Stimulated activated CD8-positive, alpha-beta memory T cell treated with anti-CD3 and anti-CD28 coated beads, Interleukin-4, amount 100 ng/mL, for 24 hours (primary cell): ENCODE measurements around the gene PRR15L.
"Not testable (repeated sequence)": the region's sequence is repeated elsewhere in the genome, so short reads cannot be mapped to it uniquely, and the experiment has no call there.

Source experiments
- DNase-seq: peaks from one replicate; pipeline ENCODE4 v3.0.0-alpha.2; 2020; ENCODE audit warnings: low read depth

Gene PRR15L, protein sequence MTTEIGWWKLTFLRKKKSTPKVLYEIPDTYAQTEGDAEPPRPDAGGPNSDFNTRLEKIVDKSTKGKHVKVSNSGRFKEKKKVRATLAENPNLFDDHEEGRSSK

DNA sequence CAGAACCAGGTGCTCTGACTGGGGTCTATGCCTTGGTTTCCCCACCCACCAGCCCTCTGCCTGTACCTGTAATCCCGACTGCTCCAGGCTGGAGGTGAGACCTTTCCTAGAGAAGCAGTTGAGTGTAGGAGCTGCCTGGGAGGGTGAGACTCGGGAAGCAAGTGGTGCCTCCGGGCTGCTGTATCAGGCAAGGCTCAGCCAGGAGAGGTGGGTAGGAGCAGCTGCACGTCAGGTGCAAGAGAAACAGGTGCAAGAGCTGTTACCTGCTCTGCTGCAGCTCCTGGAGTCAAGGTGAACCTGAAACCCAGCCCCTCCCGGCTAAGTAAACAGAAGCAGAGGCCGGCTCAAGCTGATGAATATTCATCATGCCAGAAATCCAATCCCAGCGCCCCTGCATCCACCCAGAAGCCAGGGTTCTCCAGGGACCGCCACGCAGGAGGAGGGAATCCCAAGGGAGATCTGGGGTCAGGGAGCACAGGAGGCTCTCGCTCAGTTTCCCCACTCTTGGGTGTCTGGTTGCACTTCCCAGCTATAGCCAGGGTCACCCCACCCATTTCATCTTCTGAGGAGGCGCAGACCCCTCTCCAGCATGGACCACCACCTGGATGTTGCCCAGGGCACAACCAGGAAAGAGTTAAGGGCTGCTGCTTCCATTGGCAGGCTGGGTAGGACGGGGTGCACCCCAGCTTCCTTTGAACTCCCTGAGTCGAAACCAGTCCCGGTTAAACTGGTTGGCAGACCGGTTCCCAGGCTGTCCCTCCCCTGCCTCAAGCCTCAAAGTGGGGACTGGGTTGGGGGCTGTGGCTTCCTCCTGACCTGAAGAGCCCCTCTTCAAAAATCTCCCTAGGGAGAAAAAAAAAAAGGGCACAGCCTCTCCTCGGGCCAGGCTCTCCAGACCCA lies at the start of gene PRR15L:
Gene PRR15L (minus strand): TSS at position 293 of the 900 bp plus-strand sequence. CDS start 4,649 bp downstream, outside the sequence.
- DNase-seq = no peak

DNA sequence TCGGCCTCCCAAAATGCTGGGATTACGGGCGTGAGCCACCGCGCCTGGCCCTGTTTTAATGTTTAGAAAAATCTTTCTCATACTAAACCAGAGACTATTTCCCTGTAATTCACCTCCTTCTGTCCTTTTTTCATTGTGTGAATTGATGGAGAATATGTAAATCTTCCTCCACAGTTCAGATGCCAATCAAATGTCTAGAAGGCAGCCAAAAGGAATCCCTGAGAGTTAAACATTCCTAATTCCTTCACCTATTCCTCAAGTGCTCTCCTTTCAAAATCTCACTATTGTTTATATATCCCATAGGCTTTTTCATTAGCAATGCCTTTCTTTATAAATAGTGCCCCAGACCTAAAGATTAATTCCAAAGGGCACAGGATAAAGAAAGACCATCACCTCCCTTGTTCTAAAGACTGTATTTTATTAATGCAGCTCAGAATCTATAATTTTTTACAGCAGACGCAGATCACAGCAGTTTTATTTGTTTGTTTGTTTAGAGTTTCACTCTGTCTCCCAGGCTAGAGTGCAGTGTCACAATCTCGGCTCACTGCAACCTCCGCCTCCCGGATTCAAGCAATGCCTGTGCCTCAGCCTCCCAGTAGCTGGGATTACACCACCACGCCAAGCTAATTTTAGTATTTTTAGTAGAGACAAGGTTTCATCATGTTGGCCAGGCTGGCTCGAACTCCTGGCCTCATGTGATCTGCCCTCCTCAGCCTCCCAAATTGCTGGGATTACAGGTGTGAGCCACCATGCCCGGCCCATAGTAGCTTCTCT lies 49.4 kb upstream of the PRR15L start:
- DNase-seq = no peak

DNA sequence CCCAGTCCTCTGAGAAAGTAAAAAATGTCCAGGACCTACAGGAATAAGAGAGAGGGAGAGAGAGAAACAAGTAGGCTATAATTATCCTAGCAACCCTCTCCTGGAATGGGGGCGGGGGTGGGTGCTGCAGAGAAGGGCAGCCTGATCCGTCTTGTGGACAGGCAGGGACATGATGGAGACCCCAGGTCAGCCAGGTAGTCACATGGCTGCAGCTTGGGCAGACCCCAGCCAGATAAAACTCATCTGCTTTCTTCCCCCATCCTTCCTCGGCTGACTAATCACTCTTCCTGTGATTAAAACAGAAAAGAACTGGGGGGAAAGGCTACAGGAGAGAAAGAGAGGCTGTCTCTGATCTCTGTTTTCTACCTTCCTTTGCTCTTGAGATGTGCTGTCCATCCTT lies 47.3 kb upstream of the PRR15L start:
- no peak for DNase-seq

DNA sequence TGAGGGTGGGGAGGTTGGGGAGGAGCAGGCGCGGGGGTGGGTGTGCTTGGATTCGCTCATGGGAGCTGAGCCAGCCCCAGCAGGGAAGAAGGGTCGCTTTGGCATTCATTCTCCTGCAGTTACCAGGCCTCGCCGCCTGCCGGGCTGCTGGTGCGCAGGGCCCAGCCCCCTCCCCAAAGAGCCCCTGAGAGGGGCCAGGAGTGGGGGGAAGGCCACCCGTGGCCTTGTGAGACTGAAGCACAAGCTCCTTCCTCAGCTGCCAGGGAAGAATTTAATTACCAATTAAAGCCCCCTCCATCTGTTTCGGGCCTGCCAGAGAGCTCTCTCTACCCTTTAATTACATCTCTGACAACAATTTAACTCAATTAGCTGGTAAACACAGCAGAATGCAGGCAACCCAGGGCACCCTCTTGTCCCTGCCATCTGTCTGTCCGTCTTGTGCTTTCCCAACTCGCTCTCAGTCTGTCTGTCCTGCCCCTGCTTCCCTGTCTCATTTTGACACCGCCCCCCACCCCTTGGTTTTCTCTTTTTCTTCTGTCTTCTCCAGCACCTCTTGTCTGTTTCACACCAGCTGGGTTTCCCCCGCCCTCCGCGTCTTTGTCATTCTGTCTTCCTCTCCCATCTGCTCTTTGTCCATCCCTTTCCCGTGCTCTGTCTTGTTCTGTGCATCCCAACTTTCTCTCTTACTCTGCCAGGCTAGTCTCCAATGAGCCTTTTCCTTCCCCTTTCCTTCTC lies 45.9 kb upstream of the PRR15L start:
- no peak for DNase-seq

DNA sequence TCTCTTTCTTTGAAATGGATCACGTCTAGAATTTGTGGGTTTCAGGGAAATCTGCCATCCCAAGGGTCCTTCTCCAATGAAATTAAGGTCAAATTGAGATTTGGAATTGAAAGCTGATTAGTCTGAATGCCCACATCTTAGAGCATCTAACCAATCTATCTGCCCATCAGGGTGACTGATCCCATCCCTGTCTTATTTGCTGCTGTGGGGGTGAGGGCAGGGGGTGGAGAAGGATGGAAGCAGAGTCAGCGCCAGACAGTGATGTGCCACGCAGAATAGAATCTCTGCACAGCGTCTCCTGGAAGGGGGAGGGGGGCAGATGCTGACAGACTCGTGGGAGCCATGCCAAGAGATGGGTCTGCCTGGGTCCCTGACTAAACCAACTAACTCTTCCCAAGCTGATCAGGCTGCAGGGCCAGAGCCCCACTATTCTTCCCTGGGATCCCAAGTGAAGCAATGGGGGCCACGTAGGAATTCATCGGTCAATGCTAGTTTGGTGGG lies 45.3 kb upstream of the PRR15L start:
- DNase-seq = no peak

DNA sequence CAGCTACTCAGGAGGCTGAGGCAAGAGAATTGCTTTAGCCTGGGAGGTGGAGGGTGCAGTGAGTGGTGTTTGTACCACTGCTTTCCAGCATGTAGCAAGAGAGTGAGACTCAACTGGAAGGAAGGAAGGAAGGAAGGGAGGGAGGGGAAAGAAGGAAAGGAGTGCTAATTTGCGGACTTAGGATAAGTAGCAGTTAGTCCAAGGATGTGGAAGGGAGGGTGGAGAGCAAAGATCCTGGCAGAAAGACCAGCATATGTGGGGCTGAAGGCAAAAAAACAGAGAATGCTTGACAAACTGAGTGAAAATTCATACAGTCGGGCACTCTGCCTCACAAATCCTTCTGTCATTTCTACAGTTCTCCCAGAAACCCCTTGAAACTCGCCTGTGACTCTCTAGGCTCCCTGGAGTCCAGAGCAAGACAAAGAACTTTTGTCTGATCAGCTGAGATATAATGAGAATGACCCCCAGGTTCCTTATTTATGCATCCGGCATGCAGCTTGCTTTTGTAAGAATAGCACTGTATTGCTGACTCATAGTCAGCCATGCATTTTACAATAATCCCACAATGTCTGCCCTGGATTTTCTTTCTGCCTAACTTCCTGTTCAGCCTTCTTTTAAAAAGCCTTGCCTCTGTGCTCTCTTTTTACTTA lies 44.7 kb upstream of the PRR15L start:
- DNase-seq = no peak

DNA sequence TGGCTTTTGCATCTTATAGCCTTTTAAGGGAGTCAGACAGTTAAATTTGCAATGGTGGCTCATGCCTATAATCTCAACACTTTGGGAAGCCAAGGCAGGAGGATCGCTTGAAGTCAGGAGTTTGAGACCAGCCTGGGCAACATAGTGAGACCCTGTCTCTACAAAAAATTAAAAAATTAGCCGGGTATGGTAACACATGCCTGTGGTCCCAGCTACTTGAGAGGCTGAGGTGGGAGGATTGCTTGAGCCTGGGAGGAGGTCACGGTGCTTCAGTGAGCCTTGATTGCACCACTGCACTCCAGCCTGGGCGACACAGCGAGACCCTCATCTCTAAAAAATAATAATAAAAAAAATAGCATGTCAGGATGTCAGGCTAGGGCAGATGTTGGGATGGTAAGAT lies 44.0 kb upstream of the PRR15L start:
- DNase-seq = not testable (repeated sequence)

DNA sequence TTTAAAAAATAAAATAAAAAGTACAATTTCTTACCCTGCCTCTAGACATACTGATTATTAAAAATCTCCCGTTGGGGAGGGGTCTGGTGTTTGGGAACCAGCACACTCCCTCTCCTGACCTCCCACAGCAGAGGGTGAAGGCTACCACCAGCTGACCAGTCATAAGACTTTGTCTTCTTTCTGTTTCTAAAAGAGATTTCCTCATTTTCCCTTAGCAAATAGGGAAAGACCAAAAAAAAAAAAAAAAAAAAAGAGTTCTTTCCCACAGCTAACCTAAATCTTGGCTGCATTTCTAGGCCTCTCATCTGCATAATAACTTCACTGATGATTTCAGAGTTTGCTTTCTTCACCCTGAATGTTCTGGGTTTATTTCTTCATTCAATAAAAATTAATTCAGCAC lies 43.5 kb upstream of the PRR15L start:
- DNase-seq = no peak

DNA sequence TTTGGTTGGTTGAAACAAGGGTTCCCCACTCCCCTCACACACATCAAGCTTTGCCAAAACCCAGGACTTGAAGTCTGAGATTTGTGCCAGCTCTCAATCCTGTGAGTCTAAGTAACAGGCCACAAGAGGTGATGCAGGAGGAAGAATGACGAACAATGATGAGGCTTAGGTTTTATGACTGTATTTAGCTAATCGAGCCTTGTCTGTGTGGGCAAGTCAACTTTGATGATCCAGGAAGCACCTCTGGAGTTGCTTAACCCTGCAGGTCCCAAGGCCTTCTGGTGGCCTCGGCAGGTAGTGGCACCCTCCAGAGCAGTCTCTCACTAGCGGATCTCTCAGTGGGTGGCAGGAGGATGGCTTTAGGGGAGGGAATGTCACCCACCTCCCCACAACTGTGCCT lies 41.9 kb upstream of the PRR15L start:
- DNase-seq = no peak

DNA sequence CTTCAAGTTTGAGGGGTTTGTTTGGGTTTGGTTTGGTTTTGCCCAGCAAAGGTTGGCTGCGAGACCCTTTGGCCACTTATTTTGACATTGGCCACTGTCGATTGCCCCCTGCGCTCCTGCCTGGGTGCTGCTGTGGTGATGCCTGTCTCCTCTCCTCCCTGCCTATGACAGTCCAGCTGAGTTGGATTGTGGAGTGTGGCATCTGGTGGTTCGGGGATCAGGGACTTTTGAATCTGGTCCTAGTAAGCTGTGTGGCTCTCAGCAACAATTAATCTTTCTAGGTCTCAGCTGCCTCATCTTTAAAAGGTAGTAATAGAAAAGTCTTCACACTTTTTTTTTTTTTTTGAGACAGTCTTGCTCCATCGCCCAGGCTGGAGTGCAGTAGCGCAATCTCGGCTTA lies 40.4 kb upstream of the PRR15L start:
- no peak for DNase-seq

DNA sequence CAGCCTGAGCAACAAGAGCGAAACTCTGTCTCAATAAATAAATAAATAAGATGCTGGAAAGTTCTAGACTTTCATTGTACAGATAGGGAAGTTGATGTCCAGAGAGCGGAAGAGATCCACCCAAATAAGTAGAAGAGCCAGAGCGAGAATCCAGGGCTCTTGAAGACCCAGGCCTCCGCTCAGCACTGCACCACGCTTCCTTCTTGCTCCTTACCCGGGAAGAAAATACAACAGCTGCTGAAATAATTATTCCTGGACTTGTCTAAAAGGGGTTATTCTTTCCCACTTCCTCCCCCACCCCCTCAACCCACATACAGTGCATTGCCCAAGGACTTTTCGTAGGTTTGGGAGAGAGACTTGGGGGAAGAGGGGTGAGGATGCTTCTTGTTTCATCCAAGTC lies 39.9 kb upstream of the PRR15L start:
- DNase-seq = no peak

DNA sequence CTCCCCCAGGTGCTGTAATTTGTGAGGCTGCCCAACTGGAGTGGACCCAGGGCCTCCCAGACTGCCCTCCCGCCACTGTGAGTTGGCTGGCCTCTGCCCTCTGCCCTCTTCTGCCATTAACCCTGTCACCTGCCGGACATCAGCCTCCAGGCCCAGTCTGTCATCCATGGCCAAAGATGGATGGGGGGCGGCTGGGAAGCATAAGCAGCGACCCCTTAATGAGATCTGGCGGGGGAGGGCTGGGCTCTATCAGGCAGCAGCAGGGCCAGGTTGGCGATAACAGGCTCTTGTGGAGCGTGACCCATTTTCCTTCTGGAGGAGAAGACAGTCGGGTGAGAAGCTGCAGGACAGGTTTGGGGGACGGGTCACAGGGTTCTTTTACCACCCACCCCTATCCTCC lies 38.5 kb upstream of the PRR15L start:
- no peak for DNase-seq

DNA sequence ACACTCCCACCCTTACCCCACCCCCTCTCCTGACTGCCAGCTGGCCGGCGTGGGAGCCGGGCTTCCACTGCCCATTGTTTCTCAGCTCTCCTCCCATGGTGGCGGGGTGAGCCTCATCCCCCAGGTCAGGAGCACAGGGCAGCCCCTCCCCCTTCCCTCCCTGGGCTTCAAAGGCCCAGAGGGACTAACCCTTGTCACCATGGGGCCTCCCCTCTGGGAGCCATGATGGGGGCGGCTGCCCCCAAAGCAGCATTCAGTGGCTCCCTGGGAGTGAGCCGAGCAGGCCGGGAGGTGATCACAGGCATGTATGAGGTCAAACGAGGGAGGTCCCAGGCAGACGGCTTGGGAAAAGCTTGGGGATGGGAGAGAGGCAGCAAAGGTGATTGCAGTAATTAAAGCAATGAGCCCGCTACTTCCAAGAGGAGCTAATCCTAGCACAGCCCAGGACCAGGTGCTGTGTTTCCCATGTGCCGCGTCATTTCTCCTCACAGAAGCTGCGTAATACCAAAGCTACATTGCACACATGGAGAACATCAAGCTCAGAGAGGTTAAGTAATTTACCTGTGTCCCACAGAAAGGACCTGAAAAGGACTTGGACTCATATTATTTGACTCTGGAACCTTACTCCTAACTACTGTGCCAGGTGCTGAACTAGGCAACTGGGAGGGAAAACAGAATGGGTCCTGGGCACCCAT lies 37.7 kb upstream of the PRR15L start:
- DNase-seq = no peak

DNA sequence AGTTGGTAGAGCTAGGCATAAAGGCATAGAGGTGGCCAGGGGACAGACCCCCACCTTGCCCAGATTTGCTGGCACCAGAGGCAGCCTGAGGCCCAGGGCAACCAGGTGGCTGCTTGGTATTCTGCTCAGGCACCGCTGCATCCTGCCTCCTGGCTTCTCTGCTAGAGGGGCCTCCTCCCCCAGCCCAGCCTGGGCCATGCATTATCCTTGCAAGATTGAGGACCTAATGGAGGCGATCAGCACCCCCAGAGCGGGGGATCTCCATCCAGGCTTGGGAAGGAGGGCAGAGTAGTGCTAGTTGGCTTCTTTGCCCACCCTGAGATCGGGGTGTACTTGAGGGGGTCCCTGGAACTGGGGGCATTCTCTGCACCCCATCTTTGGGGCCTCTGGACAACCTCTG lies 37.0 kb upstream of the PRR15L start:
- DNase-seq = no peak

DNA sequence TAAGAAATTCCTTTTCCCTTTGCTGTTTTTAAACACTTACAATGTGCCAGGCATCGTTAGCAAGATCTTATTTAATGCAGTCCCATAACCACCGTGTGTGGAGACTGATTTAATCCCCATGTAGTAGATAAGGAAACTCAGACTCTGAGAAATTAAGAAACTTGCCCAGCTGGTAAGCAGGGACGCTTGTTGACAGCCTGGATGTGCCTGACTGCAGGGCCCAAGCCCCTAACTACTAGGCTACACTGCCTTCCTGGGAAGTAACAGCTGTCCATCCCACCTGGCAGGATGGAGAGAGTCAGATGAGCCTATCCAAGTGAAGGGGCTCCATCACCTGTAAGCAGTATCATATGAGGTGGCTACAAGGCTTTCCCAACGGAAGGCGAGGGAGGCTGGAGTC lies 36.3 kb upstream of the PRR15L start:
- no peak for DNase-seq

DNA sequence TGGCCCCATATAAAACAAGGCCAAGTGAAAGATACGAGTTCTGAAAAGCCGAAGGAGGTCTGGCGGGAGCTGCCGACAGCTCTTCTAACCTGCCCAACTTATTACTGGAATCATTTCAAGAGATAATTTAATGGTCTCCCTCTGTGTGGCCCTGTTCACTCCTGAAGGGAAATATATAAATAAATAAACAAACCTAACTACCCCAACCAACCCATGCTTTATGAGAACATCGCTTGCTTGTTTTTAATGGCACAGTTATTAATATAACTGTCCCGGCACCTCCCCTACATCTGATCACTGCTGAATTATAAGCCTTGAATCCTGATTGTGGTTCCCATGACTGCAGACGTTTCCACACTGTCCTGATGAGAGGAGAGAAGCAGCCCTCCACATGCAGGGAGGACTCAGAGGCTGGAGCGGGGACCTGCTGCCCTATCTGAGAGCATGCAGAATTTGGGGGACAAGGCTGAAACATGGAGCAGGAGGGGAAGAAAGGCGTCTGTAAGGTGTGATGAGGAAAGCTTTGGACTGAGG lies 35.4 kb upstream of the PRR15L start:
- DNase-seq = no peak

DNA sequence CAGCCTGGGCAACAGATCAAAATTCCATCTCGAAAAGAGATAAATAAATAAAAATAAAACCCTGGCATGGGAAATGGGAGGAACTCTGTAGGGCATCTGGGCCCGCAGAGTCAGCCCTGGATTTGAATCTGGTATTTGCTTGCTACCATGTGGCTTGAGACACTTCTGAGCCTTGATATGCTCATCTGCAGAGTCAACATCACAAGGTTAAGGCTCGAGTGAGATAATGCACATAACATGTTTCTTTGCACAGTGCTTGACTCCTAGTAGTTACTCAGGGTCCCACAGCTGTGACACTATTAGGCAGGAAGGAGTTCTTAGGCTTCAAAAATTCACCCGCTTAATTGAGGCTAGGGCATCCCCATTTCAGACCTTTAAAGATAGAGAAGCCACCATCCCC lies 34.5 kb upstream of the PRR15L start:
- no peak for DNase-seq

DNA sequence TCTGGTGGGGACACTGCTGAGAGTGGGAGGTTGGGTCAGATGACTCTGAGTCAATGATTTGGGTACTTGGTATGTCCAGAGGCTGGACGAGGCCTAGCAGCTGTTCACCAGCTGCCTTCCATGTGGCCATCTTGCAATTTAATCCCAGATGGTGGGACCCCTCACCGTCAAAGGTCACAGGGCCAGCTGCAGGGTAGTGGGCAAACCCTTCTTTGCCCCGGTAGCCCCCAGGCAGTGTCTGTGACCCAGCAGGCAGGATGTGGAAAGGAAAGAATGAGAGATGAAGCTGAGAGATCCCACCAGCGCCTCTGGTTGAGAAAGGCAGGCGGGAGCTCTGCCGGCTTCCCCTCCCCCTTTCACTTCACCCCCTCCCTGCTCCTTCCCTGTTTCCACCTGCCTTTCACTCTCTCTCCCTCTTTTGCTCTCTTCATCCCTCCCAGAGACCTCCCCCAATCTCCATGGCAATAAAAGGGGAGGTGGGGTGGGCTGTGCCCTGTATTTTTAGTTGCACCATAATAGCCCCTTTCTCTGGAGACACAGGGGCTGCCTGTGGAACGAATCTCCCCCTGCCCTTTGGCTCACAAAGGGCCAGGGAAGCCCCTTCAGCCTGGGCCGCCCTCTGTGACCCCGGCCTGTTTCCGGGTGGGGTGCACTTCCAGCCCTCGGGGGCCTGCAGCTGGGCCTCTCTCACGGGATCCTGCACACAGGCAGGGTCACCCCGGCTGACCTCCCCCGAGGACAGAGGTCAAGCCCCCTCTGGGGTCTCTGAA lies 33.5 kb upstream of the PRR15L start:
- no peak for DNase-seq

DNA sequence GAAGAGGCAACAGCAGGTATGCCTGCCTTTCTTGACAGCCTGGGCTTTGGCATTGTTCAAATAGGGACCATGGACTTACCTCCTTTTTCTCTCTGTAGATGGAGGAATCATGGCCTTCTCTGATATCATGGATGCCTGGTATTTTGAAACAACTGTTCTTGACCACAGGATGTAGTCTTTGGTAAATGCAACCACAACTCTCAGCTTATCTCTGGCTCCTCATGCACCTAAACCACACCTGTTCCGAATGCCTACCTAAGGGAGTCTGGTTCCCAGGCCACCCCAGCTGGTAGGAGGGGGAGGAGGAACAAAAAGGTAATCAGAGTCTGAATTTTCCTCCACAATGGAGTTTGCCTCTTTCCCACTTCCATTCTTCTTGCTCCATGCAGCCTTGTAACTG lies 32.0 kb upstream of the PRR15L start:
- DNase-seq = no peak

DNA sequence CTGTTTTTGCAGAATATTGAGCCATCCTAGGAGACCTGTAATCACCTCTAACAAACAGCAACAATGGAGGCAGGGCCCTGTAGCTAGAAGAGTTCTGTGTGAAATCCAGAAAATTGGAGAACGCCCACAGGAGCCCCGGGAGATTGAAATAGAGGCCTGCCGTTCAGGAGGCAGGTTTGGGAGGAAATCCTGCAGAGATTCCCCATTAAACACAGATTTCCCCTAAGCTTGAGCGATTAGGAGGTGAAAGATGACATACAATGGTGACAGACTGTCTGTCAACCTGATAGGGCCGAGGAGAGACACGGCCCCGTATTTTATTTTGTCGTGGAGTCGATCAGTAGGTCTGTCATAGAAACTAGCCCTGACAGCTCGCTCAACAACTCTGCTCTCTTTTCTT lies 31.5 kb upstream of the PRR15L start:
- no peak for DNase-seq
